ENCODE data around the gene COA7. TPM values are rescaled to one million over a fixed set of nuclear protein-coding genes. Genes with fewer than 3 reads are reported as not detected.

The COA7 gene
- total RNA-seq, 1 donor from 2014 or later, result 39.9 TPM

GRCh38 chr1:52636721-52637695 is 61.1 kb downstream of the COA7 start:
- peaks cover 5% of the 10 kb centered on the region for H3K9me3 Mint-ChIP-seq
- intact Hi-C loops (cut with micrococcal nuclease), result loop anchor here (1.0 to 10.0 kb wide), 7 partner anchors 22 to 582 kb away; partner anchors contain the start of genes BTF3L4, ORC1, PRPF38A and TXNDC12
- peaks cover 68% of the 10 kb centered on the region for H3K4me1 Mint-ChIP-seq (ENCODE audit: low read depth)
- DNase-seq (ENCODE audit: low spot score), result peak; percentile 78
- H3K36me3 Mint-ChIP-seq (ENCODE audit: low read depth), result peaks cover 19% of the 10 kb centered on the region
- peak overlapping the region; percentile 99 for H3K27ac Mint-ChIP-seq
- H3K27me3 Mint-ChIP-seq (ENCODE audit: insufficient read depth), result peaks cover 2% of the 10 kb centered on the region
- H3K4me3 Mint-ChIP-seq, result peak overlapping the region; percentile 77

- H3K4me1 Mint-ChIP-seq (ENCODE audit: low read depth), result peaks cover 59% of the 10 kb centered on the region
- H3K27ac Mint-ChIP-seq, result peak overlapping the region; percentile 84
- peaks cover 13% of the 10 kb centered on the region for H3K36me3 Mint-ChIP-seq (ENCODE audit: low read depth)
- peaks cover 2% of the 10 kb centered on the region for H3K27me3 Mint-ChIP-seq (ENCODE audit: insufficient read depth)
- intact Hi-C loops (cut with micrococcal nuclease), result loop anchor here (10.0 kb wide), 2 partner anchors 111 to 581 kb away; partner anchors contain the start of genes BTF3L4 and TXNDC12
- peak overlapping the region; percentile 40 for H3K4me3 Mint-ChIP-seq
- H3K9me3 Mint-ChIP-seq, result no peaks in the 10 kb centered on the region
- DNase-seq (ENCODE audit: low spot score), result no peak
Measured at GRCh38 chr1:52635321-52636089, 62.6 kb downstream of the COA7 start.

Other genes with a start within 250 kb of the COA7 start
- 62.5 and 67.8 TPM in 2 replicates for gene TUT4, start 145.3 kb downstream of the COA7 start, total RNA-seq
- gene GPX7, start 96.0 kb downstream of the COA7 start, total RNA-seq, result 32.7 and 32.8 TPM in 2 replicates
- gene SHISAL2A, start 65.2 kb downstream of the COA7 start, total RNA-seq, result 5.7 and 6.0 TPM in 2 replicates
- gene ZYG11B, start 28.1 kb upstream of the COA7 start, total RNA-seq, result 8.4 and 8.5 TPM in 2 replicates
- gene ZYG11A, start 144.4 kb upstream of the COA7 start, total RNA-seq, result 0.22 and 0.26 TPM in 2 replicates
- gene ECHDC2, start 223.4 kb upstream of the COA7 start, total RNA-seq, result 57.6 and 61.3 TPM in 2 replicates
- 54.7 and 58.3 TPM in 2 replicates for gene SCP2, start 228.9 kb upstream of the COA7 start, total RNA-seq

Data from activated T-helper 1 cell treated with anti-CD3 and anti-CD28 coated beads, Interleukin-12 subunit alpha, Interleukin-12 subunit beta, Interleukin-2, Interleukin-4 antibody, amounts not matched to agents 30 ng/mL and 10 ng/mL and 1 ng/mL, durations not matched to agents 14 hours and 24 hours and 36 hours (primary cell).